A673 (cell line): ENCODE results near the gene MYO1E.

ENCODE experiments used
- EZH2 ChIP-seq: fragments of 200-600 bp; sonication (generic); IDR thresholded peaks from 2 replicates; pipeline ENCODE4 v1.6.1; 2017; ENCODE audit warnings: borderline replicate concordance, low read depth, mild to moderate bottlenecking, mixed read lengths, antibody characterized with exemption, low read length; ENCODE audit not compliant: poor library complexity, severe bottlenecking
- TF ChIP-seq, protein P1 (sequence below): fragments of 300-800, 200-600 bp; sonication (generic); conservative IDR thresholded peaks from 2 replicates; pipeline ENCODE4 v1.5.1; 2017; ENCODE audit warnings: low read depth, mild to moderate bottlenecking, antibody characterized with exemption, low read length, moderate library complexity, mixed read lengths

DNA sequence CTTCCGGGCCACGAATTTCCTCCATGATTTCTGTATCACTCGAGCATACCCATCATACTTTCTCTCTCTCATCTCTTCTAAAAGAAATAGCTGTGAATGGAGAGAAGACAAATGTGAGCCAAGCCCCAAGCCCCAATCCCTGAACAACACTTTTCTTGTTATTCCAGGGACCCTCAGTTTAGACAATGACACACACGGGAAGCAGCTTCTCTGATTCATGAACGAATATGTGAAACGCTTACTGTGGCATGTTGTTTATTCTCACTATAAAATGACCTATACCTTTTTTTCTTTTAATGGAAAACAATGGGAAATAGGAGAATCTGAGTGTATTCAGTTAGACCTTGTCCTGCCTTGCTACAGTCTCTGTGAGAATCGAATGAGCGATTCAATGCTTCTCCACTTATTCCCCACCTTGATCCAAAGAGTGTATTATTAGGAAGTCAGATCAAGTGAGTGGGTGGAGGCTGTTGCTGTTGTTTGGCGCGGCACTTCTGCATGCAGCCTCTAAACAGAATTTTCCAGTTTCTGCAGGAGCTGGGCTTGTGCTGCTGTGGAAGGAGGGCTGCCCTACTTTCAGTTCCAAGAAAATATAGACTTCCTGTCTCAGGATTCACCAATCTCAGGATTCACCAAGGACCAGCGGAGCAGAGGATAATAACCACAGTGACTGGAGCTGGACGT is 198.4 kb downstream of the MYO1E start:
- no peak for TF ChIP-seq EZH2
- TF ChIP-seq, protein P1, sequence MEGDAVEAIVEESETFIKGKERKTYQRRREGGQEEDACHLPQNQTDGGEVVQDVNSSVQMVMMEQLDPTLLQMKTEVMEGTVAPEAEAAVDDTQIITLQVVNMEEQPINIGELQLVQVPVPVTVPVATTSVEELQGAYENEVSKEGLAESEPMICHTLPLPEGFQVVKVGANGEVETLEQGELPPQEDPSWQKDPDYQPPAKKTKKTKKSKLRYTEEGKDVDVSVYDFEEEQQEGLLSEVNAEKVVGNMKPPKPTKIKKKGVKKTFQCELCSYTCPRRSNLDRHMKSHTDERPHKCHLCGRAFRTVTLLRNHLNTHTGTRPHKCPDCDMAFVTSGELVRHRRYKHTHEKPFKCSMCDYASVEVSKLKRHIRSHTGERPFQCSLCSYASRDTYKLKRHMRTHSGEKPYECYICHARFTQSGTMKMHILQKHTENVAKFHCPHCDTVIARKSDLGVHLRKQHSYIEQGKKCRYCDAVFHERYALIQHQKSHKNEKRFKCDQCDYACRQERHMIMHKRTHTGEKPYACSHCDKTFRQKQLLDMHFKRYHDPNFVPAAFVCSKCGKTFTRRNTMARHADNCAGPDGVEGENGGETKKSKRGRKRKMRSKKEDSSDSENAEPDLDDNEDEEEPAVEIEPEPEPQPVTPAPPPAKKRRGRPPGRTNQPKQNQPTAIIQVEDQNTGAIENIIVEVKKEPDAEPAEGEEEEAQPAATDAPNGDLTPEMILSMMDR, result no peak
